Activated CD4-positive, alpha-beta T cell treated with anti-CD3 and anti-CD28 coated beads for 36 hours (primary cell): Measurements from ENCODE around the gene WWTR1. TPM values are rescaled to one million over a fixed set of nuclear protein-coding genes. Genes with fewer than 3 reads are reported as not detected.
A peak's percentile ranks its signal among the peaks of the same experiment; 100 is the strongest.

Experiments
- ATAC-seq: fragments of 200-7000 bp; cut with Tn5 transposase; one replicate; pipeline ENCODE4 v1.10.0; 2021; ENCODE audit warnings: mild to moderate bottlenecking, moderate library complexity
- CTCF ChIA-PET: fragments of 350-600 bp; sonication (Branson Sonifier 250); formaldehyde crosslinking; loops from one replicate; lab custom pipeline; 2021; ENCODE audit warnings: antibody characterized with exemption; lab: Charles Lee
- POLR2A ChIA-PET: fragments of 350-600 bp; sonication (Branson Sonifier 250); formaldehyde crosslinking; loops from one replicate; lab custom pipeline; 2021; ENCODE audit warnings: antibody characterized with exemption, inconsistent platforms; lab: Charles Lee
- DNase-seq: peaks from one replicate; pipeline ENCODE4 v3.0.0-alpha.2; 2020
- H3K27ac Mint-ChIP-seq: one replicate; pipeline ENCODE4 v1.8.0; 2021; ENCODE audit warnings: mixed read lengths
- H3K27me3 Mint-ChIP-seq: one replicate; pipeline ENCODE4 v1.8.0; 2021; ENCODE audit warnings: mixed read lengths
- H3K36me3 Mint-ChIP-seq: one replicate; pipeline ENCODE4 v1.8.0; 2021; ENCODE audit warnings: low read depth, mixed read lengths
- H3K4me1 Mint-ChIP-seq: one replicate; pipeline ENCODE4 v1.8.0; 2021; ENCODE audit warnings: mixed read lengths
- H3K4me3 Mint-ChIP-seq: one replicate; pipeline ENCODE4 v1.8.0; 2021; ENCODE audit warnings: mild to moderate bottlenecking, moderate library complexity, mixed read lengths
- H3K9me3 Mint-ChIP-seq: one replicate; pipeline ENCODE4 v1.8.0; 2021; ENCODE audit warnings: low read depth, mixed read lengths
- intact Hi-C, 2 experiments: fragments of 100-400 bp; cut with DNase I in 1 of 2; cut with micrococcal nuclease in 1 of 2; formaldehyde crosslinking; loops; one replicate each; pipeline versions ENCODE4 v1.14.2 to v1.15.1; 2022 to 2024; cut with DNase I, micrococcal nuclease
- total RNA-seq, 2 experiments: library from RNA; stranded (reverse); gene quantifications; one replicate each; pipeline ENCODE4 v1.2.3, GENCODE V29; 2021

Gene WWTR1
- total RNA-seq, 2 experiments from 2014 or later = 0.46 to 0.54 TPM

GRCh38 chr3:149507491-149508324 lies 150.1 kb downstream of the WWTR1 start:
- H3K27me3 Mint-ChIP-seq = peaks cover 18% of the 10 kb centered on the region
- CTCF ChIA-PET = interaction anchor here (0.6 kb wide), 1 partner anchor 264 kb away, joined by 3 read pairs; no protein-coding TSS in a partner anchor

GRCh38 chr3:149506965-149507364 lies 150.9 kb downstream of the WWTR1 start:
- intact Hi-C loops = no loop called here
- no peak overlapping the region for H3K4me3 Mint-ChIP-seq
- ATAC-seq (no peak), DNase-seq (no peak)
- peaks cover 10% of the 10 kb centered on the region for H3K4me1 Mint-ChIP-seq
- POLR2A ChIA-PET = no interaction called here
- no peak overlapping the region for H3K27ac Mint-ChIP-seq
- peaks cover 12% of the 10 kb centered on the region for H3K27me3 Mint-ChIP-seq
- no peaks in the 10 kb centered on the region for H3K9me3 Mint-ChIP-seq
- H3K36me3 Mint-ChIP-seq = no peaks in the 10 kb centered on the region
- CTCF ChIA-PET = no interaction called here

More at GRCh38 chr3:149507491-149508324, 150.1 kb downstream of the WWTR1 start:
- ATAC-seq (peak; percentile 83), DNase-seq (peak; percentile 45)
- intact Hi-C loops = no loop called here
- Mint-ChIP-seq H3K27ac (peak overlapping the region; percentile 67), H3K36me3 (no peaks in the 10 kb centered on the region), H3K9me3 (no peaks in the 10 kb centered on the region), H3K4me1 (peaks cover 17% of the 10 kb centered on the region), H3K4me3 (peak overlapping the region; percentile 1)
- POLR2A ChIA-PET = no interaction called here

- Mint-ChIP-seq H3K27ac (peak overlapping the region; percentile 33), H3K27me3 (peaks cover 12% of the 10 kb centered on the region), H3K4me3 (no peak overlapping the region), H3K4me1 (peaks cover 10% of the 10 kb centered on the region), H3K36me3 (no peaks in the 10 kb centered on the region), H3K9me3 (no peaks in the 10 kb centered on the region)
- CTCF ChIA-PET = interaction anchor here (1.0 kb wide), 1 partner anchor 22 kb away, joined by 3 read pairs; no protein-coding TSS in a partner anchor
- POLR2A ChIA-PET = no interaction called here
- ATAC-seq (no peak), DNase-seq (no peak)
- intact Hi-C loops = no loop called here
These were observed 151.3 kb downstream of the WWTR1 start for GRCh38 chr3:149506540-149506939.

- no peaks in the 10 kb centered on the region for H3K9me3 Mint-ChIP-seq
- H3K4me3 Mint-ChIP-seq = no peak overlapping the region
- intact Hi-C loops = no loop called here
- H3K36me3 Mint-ChIP-seq = no peaks in the 10 kb centered on the region
- ChIA-PET CTCF (interaction anchor here (1.0 to 1.1 kb wide), 2 partner anchors 8 to 15 kb away, joined by 3 to 5 read pairs; no protein-coding TSS in a partner anchor), POLR2A (no interaction called here)
- no peak for DNase-seq
- H3K27me3 Mint-ChIP-seq = peaks cover 9% of the 10 kb centered on the region
- H3K27ac Mint-ChIP-seq = no peak overlapping the region
- no peak for ATAC-seq
- H3K4me1 Mint-ChIP-seq = peaks cover under 1% of the 10 kb centered on the region
These were observed 155.4 kb downstream of the WWTR1 start for GRCh38 chr3:149502438-149502837.

GRCh38 chr3:149501524-149501923 lies 156.3 kb downstream of the WWTR1 start:
- DNase-seq (no peak), ATAC-seq (no peak)
- H3K4me3 Mint-ChIP-seq = no peak overlapping the region
- peaks cover 7% of the 10 kb centered on the region for H3K27me3 Mint-ChIP-seq
- intact Hi-C loops = no loop called here
- CTCF ChIA-PET = interaction anchor here (0.8 to 1.1 kb wide), 2 partner anchors 9 to 11 kb away, joined by 3 to 7 read pairs; no protein-coding TSS in a partner anchor
- POLR2A ChIA-PET = no interaction called here
- H3K9me3 Mint-ChIP-seq = no peaks in the 10 kb centered on the region
- H3K27ac Mint-ChIP-seq = no peak overlapping the region
- H3K36me3 Mint-ChIP-seq = no peaks in the 10 kb centered on the region
- no peaks in the 10 kb centered on the region for H3K4me1 Mint-ChIP-seq

GRCh38 chr3:149497966-149498670 lies 159.7 kb downstream of the WWTR1 start:
- no peaks in the 10 kb centered on the region for H3K4me1 Mint-ChIP-seq
- H3K36me3 Mint-ChIP-seq = no peaks in the 10 kb centered on the region
- no peak overlapping the region for H3K27ac Mint-ChIP-seq
- ChIA-PET POLR2A (no interaction called here), CTCF (interaction anchor here (0.7 to 1.6 kb wide), 3 partner anchors 11 to 310 kb away, joined by 3 to 4 read pairs (median 4); no protein-coding TSS in a partner anchor)
- H3K4me3 Mint-ChIP-seq = no peak overlapping the region
- no peak for ATAC-seq
- no peak for DNase-seq
- intact Hi-C loops = no loop called here
- H3K9me3 Mint-ChIP-seq = no peaks in the 10 kb centered on the region
- peaks cover 15% of the 10 kb centered on the region for H3K27me3 Mint-ChIP-seq

GRCh38 chr3:149496891-149497290 lies 160.9 kb downstream of the WWTR1 start:
- POLR2A ChIA-PET = no interaction called here
- Mint-ChIP-seq H3K4me1 (no peaks in the 10 kb centered on the region), H3K27ac (no peak overlapping the region), H3K4me3 (no peak overlapping the region), H3K36me3 (no peaks in the 10 kb centered on the region), H3K9me3 (no peaks in the 10 kb centered on the region), H3K27me3 (peaks cover 18% of the 10 kb centered on the region)
- DNase-seq = no peak
- ATAC-seq = no peak
- intact Hi-C loops = no loop called here
- CTCF ChIA-PET = interaction anchor here (1.5 to 1.6 kb wide), 2 partner anchors 13 to 311 kb away, joined by 3 to 4 read pairs; no protein-coding TSS in a partner anchor

GRCh38 chr3:149495581-149496125 lies 162.2 kb downstream of the WWTR1 start:
- ChIA-PET POLR2A (no interaction called here), CTCF (interaction anchor here (1.1 to 1.3 kb wide), 2 partner anchors 73 to 276 kb away, joined by 4 read pairs; no protein-coding TSS in a partner anchor)
- Mint-ChIP-seq H3K9me3 (no peaks in the 10 kb centered on the region), H3K27me3 (peaks cover 20% of the 10 kb centered on the region), H3K27ac (no peak overlapping the region), H3K36me3 (no peaks in the 10 kb centered on the region), H3K4me3 (no peak overlapping the region), H3K4me1 (no peaks in the 10 kb centered on the region)
- intact Hi-C loops = no loop called here
- no peak for DNase-seq
- ATAC-seq = no peak

- ChIA-PET CTCF (interaction anchor here (0.7 to 1.3 kb wide), 5 partner anchors 9 to 285 kb away, joined by 3 to 4 read pairs (median 4); no protein-coding TSS in a partner anchor), POLR2A (no interaction called here)
- ATAC-seq (peak; percentile 91), DNase-seq (no peak)
- Mint-ChIP-seq H3K4me3 (no peak overlapping the region), H3K27me3 (peaks cover 24% of the 10 kb centered on the region), H3K27ac (no peak overlapping the region), H3K36me3 (no peaks in the 10 kb centered on the region), H3K4me1 (no peaks in the 10 kb centered on the region), H3K9me3 (no peaks in the 10 kb centered on the region)
- intact Hi-C loops = loop anchor here in 1 of 2 experiments (1.0 to 5.0 kb wide), 2 partner anchors 257 to 277 kb away; partner anchors contain the start of gene COMMD2
These were observed 162.9 kb downstream of the WWTR1 start for GRCh38 chr3:149494759-149495580.

- CTCF ChIA-PET = interaction anchor here (0.7 to 1.3 kb wide), 8 partner anchors 8 to 286 kb away, joined by 3 to 4 read pairs (median 3); no protein-coding TSS in a partner anchor
- ATAC-seq (no peak), DNase-seq (peak; percentile 67)
- Mint-ChIP-seq H3K4me3 (no peak overlapping the region), H3K9me3 (no peaks in the 10 kb centered on the region), H3K4me1 (no peaks in the 10 kb centered on the region), H3K36me3 (no peaks in the 10 kb centered on the region), H3K27me3 (peaks cover 25% of the 10 kb centered on the region), H3K27ac (no peak overlapping the region)
- POLR2A ChIA-PET = no interaction called here
- intact Hi-C loops = loop anchor here in 1 of 2 experiments (1.0 to 5.0 kb wide), 2 partner anchors 258 to 278 kb away; partner anchors contain the start of gene COMMD2
These were observed 163.6 kb downstream of the WWTR1 start for GRCh38 chr3:149494022-149494758.
